Mammary epithelial cell (primary cell): Measurements from ENCODE around the gene TXNRD2.

Experiments used
- EZH2 ChIP-seq: IDR thresholded peaks from 2 replicates; pipeline ENCODE4 v1.6.1; 2012; ENCODE audit warnings: low read length, inconsistent platforms, borderline replicate concordance
- TF ChIP-seq, protein P1 (sequence below), 2 donors: IDR thresholded peaks in 1 of 2; conservative IDR thresholded peaks in 1 of 2; 2 replicates each; pipeline ENCODE4 v1.5.1; 2011 to 2012; ENCODE audit warnings: inconsistent platforms in 2 of 2, low read length in 2 of 2, mild to moderate bottlenecking in 2 of 2, control low read depth in 1 of 2, low read depth in 1 of 2; ENCODE audit not compliant: insufficient read depth in 1 of 2; ENCODE audit errors: extremely low read depth in 1 of 2

DNA sequence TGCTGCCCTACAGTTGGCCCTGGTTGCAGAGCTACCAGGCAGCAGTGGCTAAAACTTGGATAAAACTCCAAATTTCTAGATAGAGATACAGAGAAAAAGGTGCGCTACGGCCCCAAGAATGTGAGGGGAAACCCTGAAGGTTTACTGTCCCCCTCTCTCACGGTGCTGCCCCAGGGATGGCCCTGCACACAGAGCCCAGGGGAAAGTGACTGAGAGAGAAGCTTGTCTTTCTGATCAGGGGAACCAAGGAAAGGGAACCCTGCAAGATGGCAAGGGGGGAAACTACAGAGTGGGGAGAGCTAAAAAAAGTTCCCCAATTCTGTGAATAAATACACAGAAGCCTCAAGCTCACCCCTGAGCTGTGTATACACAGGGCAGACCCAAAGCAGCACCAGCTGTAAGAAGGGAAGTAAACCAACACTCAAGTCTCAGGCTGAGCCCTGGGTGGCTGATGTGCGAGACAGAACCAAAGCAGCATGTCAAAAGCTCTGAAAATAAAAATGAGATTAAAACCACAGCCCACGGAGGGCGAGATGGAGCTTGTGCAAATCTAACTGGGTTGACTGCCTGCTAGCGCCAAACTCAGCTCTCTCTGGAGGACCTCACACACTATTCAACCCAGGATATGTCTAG, 109.0 kb downstream of the TXNRD2 start:
- TF ChIP-seq, protein P1, sequence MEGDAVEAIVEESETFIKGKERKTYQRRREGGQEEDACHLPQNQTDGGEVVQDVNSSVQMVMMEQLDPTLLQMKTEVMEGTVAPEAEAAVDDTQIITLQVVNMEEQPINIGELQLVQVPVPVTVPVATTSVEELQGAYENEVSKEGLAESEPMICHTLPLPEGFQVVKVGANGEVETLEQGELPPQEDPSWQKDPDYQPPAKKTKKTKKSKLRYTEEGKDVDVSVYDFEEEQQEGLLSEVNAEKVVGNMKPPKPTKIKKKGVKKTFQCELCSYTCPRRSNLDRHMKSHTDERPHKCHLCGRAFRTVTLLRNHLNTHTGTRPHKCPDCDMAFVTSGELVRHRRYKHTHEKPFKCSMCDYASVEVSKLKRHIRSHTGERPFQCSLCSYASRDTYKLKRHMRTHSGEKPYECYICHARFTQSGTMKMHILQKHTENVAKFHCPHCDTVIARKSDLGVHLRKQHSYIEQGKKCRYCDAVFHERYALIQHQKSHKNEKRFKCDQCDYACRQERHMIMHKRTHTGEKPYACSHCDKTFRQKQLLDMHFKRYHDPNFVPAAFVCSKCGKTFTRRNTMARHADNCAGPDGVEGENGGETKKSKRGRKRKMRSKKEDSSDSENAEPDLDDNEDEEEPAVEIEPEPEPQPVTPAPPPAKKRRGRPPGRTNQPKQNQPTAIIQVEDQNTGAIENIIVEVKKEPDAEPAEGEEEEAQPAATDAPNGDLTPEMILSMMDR (conservative IDR thresholded peaks at IDR 0.05 in 1 of 2, IDR thresholded peaks at IDR 0.05 in 1 of 2; ENCODE audit: extremely low read depth in 1 of 2, insufficient read depth in 1 of 2, low read depth in 1 of 2, low read length in 2 of 2) = no peak
- no peak for TF ChIP-seq EZH2
